Measurements from ENCODE around the gene CCDC146. TPM values are rescaled to one million over a fixed set of nuclear protein-coding genes. Genes with fewer than 3 reads are reported as not detected.
A peak's percentile ranks its signal among the peaks of the same experiment; 100 is the strongest.
"Not testable (repeated sequence)": the region's sequence is repeated elsewhere in the genome, so short reads cannot be mapped to it uniquely, and the experiment has no call there.

The CCDC146 gene
- polyA plus RNA-seq, 1 experiment, result 8.8 TPM

GRCh38 chr7:77329466-77330168 is 207.2 kb downstream of the CCDC146 start:
- CTCF ChIA-PET, result interaction anchor here (0.7 to 3.1 kb wide), 3 partner anchors 54 to 205 kb away, joined by 3 to 27 read pairs (median 3); no protein-coding TSS in a partner anchor
- POLR2A ChIA-PET, result interaction anchor here (0.6 kb wide), 1 partner anchor 208 kb away, joined by 8 read pairs; the partner anchor contains the start of gene PTPN12
- H3K9me3 ChIP-seq (ENCODE audit: control insufficient read depth, insufficient read depth, low read length), result no peaks in the 10 kb centered on the region
- no peaks in the 10 kb centered on the region for H3K27me3 ChIP-seq (ENCODE audit: control insufficient read depth, insufficient read depth, low read length)
- H3K4me3 ChIP-seq (ENCODE audit: low read depth, low read length), result no peak overlapping the region
- TF ChIP-seq CTCF (IDR thresholded peaks at IDR 0.05; ENCODE audit: low read depth, low read length), result no peak
- no peak for DNase-seq (ENCODE audit: low read depth, low spot score)
- H3K27ac ChIP-seq (ENCODE audit: low read depth, low read length), result no peak overlapping the region

GRCh38 chr7:77330169-77330882 is 207.9 kb downstream of the CCDC146 start:
- Histone ChIP-seq H3K27ac (ENCODE audit: low read depth, low read length) (no peak overlapping the region), H3K9me3 (ENCODE audit: control insufficient read depth, insufficient read depth, low read length) (no peaks in the 10 kb centered on the region), H3K27me3 (ENCODE audit: control insufficient read depth, insufficient read depth, low read length) (no peaks in the 10 kb centered on the region), H3K4me3 (ENCODE audit: low read depth, low read length) (no peak overlapping the region)
- no peak for TF ChIP-seq CTCF (IDR thresholded peaks at IDR 0.05; ENCODE audit: low read depth, low read length)
- CTCF ChIA-PET, result interaction anchor here (2.8 kb wide), 1 partner anchor 83 kb away, joined by 45 read pairs; no protein-coding TSS in a partner anchor
- DNase-seq (ENCODE audit: low read depth, low spot score), result no peak
- POLR2A ChIA-PET, result no interaction called here

DNA sequence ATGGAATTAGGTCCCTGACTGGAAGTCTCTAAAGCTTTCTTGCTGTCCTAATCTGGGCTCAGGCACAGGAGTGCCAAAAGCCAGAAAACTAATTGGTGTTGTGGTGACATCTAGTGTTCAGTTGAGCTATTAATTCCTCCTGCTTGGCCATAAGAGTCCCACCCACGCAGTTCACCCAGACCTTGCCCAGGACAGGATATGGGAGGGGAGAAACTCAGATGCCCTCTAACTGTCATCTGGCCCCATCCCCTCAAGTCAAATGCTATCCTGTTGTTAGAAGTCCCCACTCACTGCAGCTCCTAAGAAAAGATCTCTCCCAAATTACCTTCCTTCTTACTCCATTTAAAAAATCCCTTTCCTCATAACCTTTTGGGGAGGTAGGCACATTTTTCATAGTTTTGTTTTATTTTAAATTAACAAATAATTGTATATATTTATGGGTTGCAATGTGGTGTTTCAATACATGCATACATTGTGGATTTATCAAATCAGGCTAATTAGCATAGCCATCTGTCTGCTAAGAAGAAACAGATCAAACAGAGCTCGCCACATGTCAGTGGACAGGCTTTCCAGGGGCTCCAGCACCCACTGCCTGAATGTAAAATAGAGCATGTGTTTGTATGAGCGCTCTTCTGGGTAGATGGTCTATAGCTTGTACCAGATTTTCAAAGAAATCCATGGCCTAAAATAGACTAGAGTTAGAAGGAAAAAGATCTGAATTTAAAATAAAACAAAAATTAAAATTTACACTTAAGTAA is 209.7 kb downstream of the CCDC146 start:
- ChIA-PET CTCF (interaction anchor here (0.5 to 2.8 kb wide), 22 partner anchors 11 to 425 kb away, joined by 3 to 45 read pairs (median 4); partner anchors contain the start of genes CCDC146 and FGL2), POLR2A (interaction anchor here (0.7 to 1.4 kb wide), 4 partner anchors 20 to 993 kb away, joined by 3 to 13 read pairs (median 8); no protein-coding TSS in a partner anchor)
- peak; percentile 76 for DNase-seq (ENCODE audit: low read depth, low spot score)
- no peak overlapping the region for H3K27ac ChIP-seq (ENCODE audit: low read depth, low read length)
- no peaks in the 10 kb centered on the region for H3K27me3 ChIP-seq (ENCODE audit: control insufficient read depth, insufficient read depth, low read length)
- peak; percentile 71 for TF ChIP-seq CTCF (IDR thresholded peaks at IDR 0.05; ENCODE audit: low read depth, low read length)
- no peak overlapping the region for H3K4me3 ChIP-seq (ENCODE audit: low read depth, low read length)
- no peaks in the 10 kb centered on the region for H3K9me3 ChIP-seq (ENCODE audit: control insufficient read depth, insufficient read depth, low read length)

- H3K9me3 ChIP-seq (ENCODE audit: control insufficient read depth, insufficient read depth, low read length); H3K27ac ChIP-seq (ENCODE audit: low read depth, low read length); H3K4me3 ChIP-seq (ENCODE audit: low read depth, low read length); POLR2A ChIA-PET; H3K27me3 ChIP-seq (ENCODE audit: control insufficient read depth, insufficient read depth, low read length); DNase-seq (ENCODE audit: low read depth, low spot score): not testable (repeated sequence)
- CTCF ChIA-PET, result interaction anchor here (0.6 to 1.0 kb wide), 3 partner anchors 13 to 221 kb away, joined by 3 to 5 read pairs (median 3); no protein-coding TSS in a partner anchor
Observed at GRCh38 chr7:77334039-77334438, 211.6 kb downstream of the CCDC146 start.

DNA sequence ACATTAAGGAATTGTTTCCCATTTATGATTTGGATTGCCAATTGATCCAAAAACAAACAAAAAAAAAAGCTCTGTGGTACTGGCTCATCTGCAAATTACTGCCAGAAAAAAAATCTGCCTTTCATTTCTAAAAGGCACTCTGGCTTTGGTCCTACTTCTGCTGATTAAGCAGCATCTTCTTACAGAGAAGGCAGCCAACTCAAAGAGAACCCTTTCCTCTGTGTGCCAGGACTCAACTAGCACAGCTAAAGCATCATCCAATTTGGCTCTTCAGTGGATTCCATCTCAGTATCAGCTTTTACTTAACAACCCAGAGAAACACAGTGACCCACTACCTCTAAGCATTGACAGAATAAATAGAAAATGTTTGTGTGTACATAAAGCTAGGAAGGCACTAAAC is 213.2 kb downstream of the CCDC146 start:
- H3K27me3 ChIP-seq (ENCODE audit: control insufficient read depth, insufficient read depth, low read length), result no peaks in the 10 kb centered on the region
- no peak for DNase-seq (ENCODE audit: low read depth, low spot score)
- ChIA-PET CTCF (interaction anchor here (0.6 to 1.5 kb wide), 5 partner anchors 11 to 223 kb away, joined by 3 to 7 read pairs (median 3); no protein-coding TSS in a partner anchor), POLR2A (no interaction called here)
- no peak overlapping the region for H3K27ac ChIP-seq (ENCODE audit: low read depth, low read length)
- TF ChIP-seq CTCF (IDR thresholded peaks at IDR 0.05; ENCODE audit: low read depth, low read length), result no peak
- no peak overlapping the region for H3K4me3 ChIP-seq (ENCODE audit: low read depth, low read length)
- no peaks in the 10 kb centered on the region for H3K9me3 ChIP-seq (ENCODE audit: control insufficient read depth, insufficient read depth, low read length)
